ENCODE measurements around the gene ANKRD13D. TPM values are rescaled to one million over a fixed set of nuclear protein-coding genes. Genes with fewer than 3 reads are reported as not detected.

Gene ANKRD13D
- total RNA-seq, 1 donor from 2014 or later: 59.4 TPM

DNA sequence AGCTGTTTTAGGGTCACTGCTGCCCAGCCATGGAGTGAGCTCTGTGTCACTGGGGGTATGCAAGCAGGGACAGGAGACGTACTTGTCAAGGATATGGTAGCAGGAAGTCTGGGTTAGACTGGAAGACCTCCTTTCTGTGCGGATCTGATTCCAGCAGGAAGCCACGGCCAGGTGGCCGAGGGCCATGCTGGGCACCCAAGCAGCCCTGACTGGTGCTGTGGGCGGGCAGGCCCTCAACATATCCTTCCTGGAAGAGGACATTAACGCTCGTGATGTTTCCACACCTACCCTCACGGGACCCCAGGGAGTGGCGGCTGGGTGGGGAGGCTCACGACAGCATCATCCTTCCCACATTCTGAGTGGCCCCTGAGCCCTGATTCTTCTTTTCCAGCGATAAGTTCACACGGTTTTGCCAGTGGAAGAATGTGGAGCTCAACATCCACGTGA is 8.7 kb upstream of the ANKRD13D start:
- Histone ChIP-seq H3K36me3 (peaks cover 69% of the 10 kb centered on the region), H3K9me3 (no peaks in the 10 kb centered on the region), H3K27me3 (no peaks in the 10 kb centered on the region), H3K4me1 (peaks cover 57% of the 10 kb centered on the region), H3K27ac (peak overlapping the region; percentile 51), H3K4me3 (no peak overlapping the region)
- DNase-seq (peak; percentile 59), ATAC-seq (no peak)
- intact Hi-C loops (cut with DNase I): no loop called here
- TF ChIP-seq CTCF (IDR thresholded peaks at IDR 0.05): no peak

DNA sequence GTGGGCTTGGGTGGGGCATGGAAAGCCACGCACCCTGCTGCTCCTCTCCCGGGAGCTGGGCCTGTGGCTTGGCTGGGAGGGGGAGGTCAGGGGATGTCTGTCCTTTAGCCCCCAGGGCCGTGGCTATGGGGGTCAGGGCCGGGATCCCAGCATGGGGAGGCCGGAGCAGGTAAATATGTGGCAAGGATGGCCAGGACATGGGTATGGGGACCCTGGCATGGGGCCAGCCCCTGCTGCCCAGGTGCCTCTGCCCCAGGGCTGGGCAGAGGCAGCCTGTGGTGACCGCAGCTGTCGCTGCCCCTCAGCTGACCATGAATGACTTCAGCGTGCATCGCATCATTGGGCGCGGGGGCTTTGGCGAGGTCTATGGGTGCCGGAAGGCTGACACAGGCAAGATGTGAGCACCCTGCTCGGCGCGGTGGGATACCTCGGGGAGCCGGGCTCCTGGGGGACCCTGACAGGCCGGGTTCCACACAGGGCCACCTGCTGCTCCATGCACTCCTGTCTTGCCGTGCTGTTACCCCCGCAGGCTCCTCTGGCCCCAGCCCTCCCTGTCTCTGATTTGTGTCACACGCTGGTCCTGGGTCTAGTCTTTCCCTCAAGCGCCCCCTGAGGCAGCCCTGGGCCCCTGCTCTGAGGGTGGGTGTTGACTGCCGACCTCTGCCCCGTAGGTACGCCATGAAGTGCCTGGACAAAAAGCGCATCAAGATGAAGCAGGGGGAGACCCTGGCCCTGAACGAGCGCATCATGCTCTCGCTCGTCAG is 8.1 kb upstream of the ANKRD13D start:
- H3K4me1 ChIP-seq: peaks cover 57% of the 10 kb centered on the region
- intact Hi-C loops (cut with DNase I): no loop called here
- peaks cover 75% of the 10 kb centered on the region for H3K36me3 ChIP-seq
- H3K4me3 ChIP-seq: no peak overlapping the region
- no peaks in the 10 kb centered on the region for H3K9me3 ChIP-seq
- TF ChIP-seq CTCF (IDR thresholded peaks at IDR 0.05): no peak
- ATAC-seq (no peak), DNase-seq (peak; percentile 57)
- H3K27ac ChIP-seq: peak overlapping the region; percentile 51
- no peaks in the 10 kb centered on the region for H3K27me3 ChIP-seq

DNA sequence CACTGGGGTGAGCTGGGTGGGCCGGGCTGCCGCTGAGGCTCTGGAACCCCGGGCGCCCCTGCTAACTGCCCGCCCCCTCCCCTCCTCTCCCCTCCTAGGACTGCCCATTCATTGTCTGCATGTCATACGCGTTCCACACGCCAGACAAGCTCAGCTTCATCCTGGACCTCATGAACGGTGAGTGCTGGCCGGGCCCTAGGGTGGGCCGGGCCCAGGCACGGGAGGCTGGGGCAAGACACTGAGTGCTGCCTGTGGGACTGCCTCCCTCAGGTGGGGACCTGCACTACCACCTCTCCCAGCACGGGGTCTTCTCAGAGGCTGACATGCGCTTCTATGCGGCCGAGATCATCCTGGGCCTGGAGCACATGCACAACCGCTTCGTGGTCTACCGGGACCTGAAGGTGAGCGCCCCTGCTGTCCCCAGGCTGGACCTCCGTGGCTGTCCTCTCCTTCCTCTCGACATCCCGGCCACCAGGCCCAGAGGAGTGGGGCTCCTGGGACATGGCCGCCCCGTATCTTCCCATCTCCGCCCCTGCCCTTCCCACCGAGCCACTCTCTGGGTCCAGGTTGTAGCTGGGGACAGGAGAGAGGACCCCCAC is 7.5 kb upstream of the ANKRD13D start:
- DNase-seq (peak; percentile 58), ATAC-seq (no peak)
- intact Hi-C loops (cut with DNase I): no loop called here

GRCh38 chr11:67282155-67282875 is 6.8 kb upstream of the ANKRD13D start:
- ATAC-seq: no peak
- DNase-seq: peak; percentile 57
- TF ChIP-seq CTCF (IDR thresholded peaks at IDR 0.05): no peak
- no peak overlapping the region for H3K4me3 ChIP-seq
- H3K27ac ChIP-seq: peak overlapping the region; percentile 96
- intact Hi-C loops (cut with DNase I): no loop called here
- no peaks in the 10 kb centered on the region for H3K9me3 ChIP-seq
- H3K4me1 ChIP-seq: peaks cover 55% of the 10 kb centered on the region
- H3K36me3 ChIP-seq: peaks cover 81% of the 10 kb centered on the region
- H3K27me3 ChIP-seq: no peaks in the 10 kb centered on the region

More for the DNA sequence above, 7.5 kb upstream of the ANKRD13D start:
- TF ChIP-seq CTCF (IDR thresholded peaks at IDR 0.05): no peak
- Histone ChIP-seq H3K9me3 (no peaks in the 10 kb centered on the region), H3K27ac (peak overlapping the region; percentile 51), H3K27me3 (no peaks in the 10 kb centered on the region), H3K4me3 (no peak overlapping the region), H3K4me1 (peaks cover 55% of the 10 kb centered on the region), H3K36me3 (peaks cover 78% of the 10 kb centered on the region)

GRCh38 chr11:67282876-67283371 is 6.2 kb upstream of the ANKRD13D start:
- no peaks in the 10 kb centered on the region for H3K9me3 ChIP-seq
- H3K4me1 ChIP-seq: peaks cover 57% of the 10 kb centered on the region
- TF ChIP-seq CTCF (IDR thresholded peaks at IDR 0.05): no peak
- no peak overlapping the region for H3K4me3 ChIP-seq
- no peak for ATAC-seq
- peaks cover 81% of the 10 kb centered on the region for H3K36me3 ChIP-seq
- no peaks in the 10 kb centered on the region for H3K27me3 ChIP-seq
- H3K27ac ChIP-seq: peak overlapping the region; percentile 96
- peak; percentile 62 for DNase-seq
- intact Hi-C loops (cut with DNase I): no loop called here

Measured in upper lobe of right lung (tissue), 1 donor.